Astrocyte (in vitro differentiated cells and primary cell): ENCODE data around the gene GLRX2.

ENCODE experiments used
- CTCF ChIP-seq: IDR thresholded peaks from 2 replicates; pipeline ENCODE4 v1.5.1; 2011; ENCODE audit warnings: low read depth, mild to moderate bottlenecking, inconsistent platforms, low read length, moderate library complexity; ENCODE audit not compliant: insufficient read depth
- EZH2 ChIP-seq: IDR thresholded peaks from 2 replicates; pipeline ENCODE4 v1.6.1; 2012; ENCODE audit warnings: mild to moderate bottlenecking, low read length, inconsistent platforms; ENCODE audit not compliant: insufficient read depth

GRCh38 chr1:193111641-193112090 lies 6.5 kb upstream of the GLRX2 start:
- TF ChIP-seq CTCF = no peak
- no peak for TF ChIP-seq EZH2
